Measurements from ENCODE around the gene PTGES2. TPM values are rescaled to one million over a fixed set of nuclear protein-coding genes. Genes with fewer than 3 reads are reported as not detected.

Gene PTGES2
- total and polyA plus RNA-seq, 9 of the 15 experiments (the other 6 are each of a cell fraction or from before 2014, with no cell fraction given), result 2.4 to 196 (median 90.1) TPM

DNA sequence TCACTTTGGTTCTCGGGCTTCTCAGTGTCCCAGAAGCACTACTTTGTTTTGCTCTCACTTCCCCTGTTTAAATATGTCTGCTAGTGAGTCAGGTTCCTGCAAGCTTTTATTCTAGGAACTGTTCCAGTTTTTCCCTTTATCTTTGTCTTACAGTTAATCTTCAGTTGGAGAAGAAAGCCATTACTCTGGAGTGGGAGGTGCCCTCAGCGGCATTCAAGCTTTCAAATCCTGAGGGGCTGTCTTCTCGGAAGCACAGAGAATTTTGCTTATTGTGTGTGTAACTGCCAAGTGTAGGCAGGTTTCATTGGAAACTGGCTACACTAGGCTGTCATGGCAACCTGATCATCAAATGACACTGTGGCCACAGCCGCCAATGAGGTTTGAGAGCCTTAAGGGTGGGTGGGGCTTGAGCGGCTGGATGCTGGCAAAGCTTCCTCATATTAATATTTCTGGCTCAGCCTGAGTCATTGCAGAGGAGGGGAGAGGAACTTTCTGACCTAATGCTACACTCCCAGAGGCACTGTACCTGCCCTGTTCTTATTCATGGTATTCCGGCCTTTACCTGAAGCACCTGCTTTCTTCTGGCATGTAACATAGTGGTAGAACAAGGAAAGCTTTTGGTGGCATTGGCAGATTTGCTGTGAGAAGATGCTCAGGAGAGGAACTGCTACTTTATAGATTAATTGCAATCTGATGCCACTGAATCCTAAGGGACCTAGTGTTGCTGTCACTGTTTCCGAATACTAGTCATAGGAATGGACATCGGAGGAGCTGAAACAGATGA is 33.2 kb downstream of the PTGES2 start (continued):
- no peak for TF ChIP-seq DEAF1 (CRISPR knock-in tag; IDR thresholded peaks at IDR 0.05)
- no peak for TF ChIP-seq CCNT2 (IDR thresholded peaks at IDR 0.05; ENCODE audit: borderline replicate concordance, extremely low read depth, insufficient read length, low read depth, low read length)
- TF ChIP-seq VEZF1 (CRISPR knock-in tag; IDR thresholded peaks at IDR 0.05), result peak; percentile 50
- TF ChIP-seq POLR2AphosphoS2 (IDR thresholded peaks at IDR 0.05; ENCODE audit: low read length), result no peak
- TF ChIP-seq HNRNPK (IDR thresholded peaks at IDR 0.05; ENCODE audit: low read depth, low read length, poor library complexity, severe bottlenecking), result no peak
- no peak for TF ChIP-seq ZNF3 (CRISPR knock-in tag; IDR thresholded peaks at IDR 0.05)
- no peak for TF ChIP-seq CTCF (IDR thresholded peaks at IDR 0.05 in 2 of 3, conservative IDR thresholded peaks at IDR 0.05 in 1 of 3; ENCODE audit: insufficient read depth in 2 of 3, low read depth in 1 of 3, low read length in 3 of 3)
- TF ChIP-seq DMBX1 (CRISPR knock-in tag; IDR thresholded peaks at IDR 0.05; ENCODE audit: borderline replicate concordance), result no peak
- no peak for TF ChIP-seq PCBP1 (IDR thresholded peaks at IDR 0.05; ENCODE audit: low read depth, low read length, poor library complexity, severe bottlenecking)
- TF ChIP-seq HMBOX1 (IDR thresholded peaks at IDR 0.05), result no peak
- TF ChIP-seq PTTG1 (tag; IDR thresholded peaks at IDR 0.05; ENCODE audit: low read depth), result no peak
- TF ChIP-seq GABPA (tag; conservative IDR thresholded peaks at IDR 0.05; ENCODE audit: low read depth), result peak; percentile 43; the same call in 1 of the 2 replicates
- TF ChIP-seq KLF16 (IDR thresholded peaks at IDR 0.05), result 0 out of 2 replicates have a peak, but pooled peaks have one; percentile 16
